AG04449 (cell line): ENCODE measurements around the gene SNX13.

Source experiments
- CTCF ChIA-PET: fragments of 350-600 bp; formaldehyde crosslinking; extraction: SDS; loops from one replicate; lab custom pipeline; 2021; ENCODE audit warnings: antibody characterized with exemption; lab: Yijun Ruan, JAX
- POLR2A ChIA-PET: fragments of 400-600, 350-600 bp; formaldehyde crosslinking; extraction: SDS; loops from one replicate; lab custom pipeline; 2020; ENCODE audit warnings: antibody characterized with exemption, inconsistent platforms; lab: Yijun Ruan, JAX
- DNase-seq: peaks from one replicate; pipeline ENCODE4 v3.0.0-alpha.2; 2010; ENCODE audit warnings: low read depth, low spot score
- H3K4me3 ChIP-seq: 2 replicates; pipeline ENCODE4 v1.5.1; 2011; ENCODE audit warnings: low read depth, mild to moderate bottlenecking, control low read depth, low read length
- CTCF ChIP-seq: IDR thresholded peaks from one replicate; pipeline ENCODE4 v1.5.1; 2011; ENCODE audit warnings: mild to moderate bottlenecking, moderate library complexity, low read length, control low read depth, inconsistent platforms; ENCODE audit not compliant: insufficient read depth; ENCODE audit errors: missing control alignments

SNX13 gene

GRCh38 chr7:17952387-17952786 is 12.1 kb upstream of the SNX13 start:
- H3K4me3 ChIP-seq, result no peak overlapping the region
- ChIA-PET POLR2A (no interaction called here), CTCF (no interaction called here)
- DNase-seq, result no peak
- no peak for TF ChIP-seq CTCF

GRCh38 chr7:17951742-17952254 is 11.5 kb upstream of the SNX13 start:
- no peak for DNase-seq
- CTCF ChIA-PET, result no interaction called here
- no peak overlapping the region for H3K4me3 ChIP-seq
- no peak for TF ChIP-seq CTCF
- POLR2A ChIA-PET, result no interaction called here

- no peak for TF ChIP-seq CTCF
- no peak overlapping the region for H3K4me3 ChIP-seq
- ChIA-PET CTCF (no interaction called here), POLR2A (no interaction called here)
- no peak for DNase-seq
Observed at GRCh38 chr7:17948526-17949238, 8.4 kb upstream of the SNX13 start.

GRCh38 chr7:17947620-17948019 is 7.3 kb upstream of the SNX13 start:
- no peak overlapping the region for H3K4me3 ChIP-seq
- TF ChIP-seq CTCF, result no peak
- DNase-seq, result no peak
- CTCF ChIA-PET, result interaction anchor here (1.4 to 3.3 kb wide), 2 partner anchors 9 to 178 kb away, joined by 6 to 13 read pairs; no protein-coding TSS in a partner anchor
- POLR2A ChIA-PET, result no interaction called here

- CTCF ChIA-PET, result interaction anchor here (1.4 to 3.3 kb wide), 2 partner anchors 8 to 177 kb away, joined by 6 to 13 read pairs; no protein-coding TSS in a partner anchor
- TF ChIP-seq CTCF, result no peak
- POLR2A ChIA-PET, result no interaction called here
- DNase-seq, result no peak
- H3K4me3 ChIP-seq, result no peak overlapping the region
Observed at GRCh38 chr7:17946591-17946990, 6.3 kb upstream of the SNX13 start.

GRCh38 chr7:17944720-17945119 is 4.4 kb upstream of the SNX13 start:
- H3K4me3 ChIP-seq, result no peak overlapping the region
- ChIA-PET CTCF (no interaction called here), POLR2A (no interaction called here)
- no peak for TF ChIP-seq CTCF
- no peak for DNase-seq
